Stomach smooth muscle (tissue), 2 donors: ENCODE data around the gene ZC3H12C.
"Not testable (repeated sequence)": the region's sequence is repeated elsewhere in the genome, so short reads cannot be mapped to it uniquely, and the experiment has no call there.

Experiments used
- H3K27ac ChIP-seq: one replicate; pipeline ENCODE4 v1.7.0; 2013; ENCODE audit warnings: mild to moderate bottlenecking, low read length, inconsistent platforms
- H3K27me3 ChIP-seq, 2 donors: one replicate each; pipeline ENCODE4 v1.7.0; 2013; ENCODE audit warnings: low read length in 2 of 2; ENCODE audit not compliant: insufficient read depth in 2 of 2, control insufficient read depth in 1 of 2
- H3K36me3 ChIP-seq, 2 donors: one replicate each; pipeline ENCODE4 v1.7.0; 2013; ENCODE audit warnings: low read length in 2 of 2; ENCODE audit not compliant: control insufficient read depth in 2 of 2, insufficient read depth in 2 of 2
- H3K4me1 ChIP-seq: one replicate; pipeline ENCODE4 v1.7.0; 2013; ENCODE audit warnings: low read length; ENCODE audit not compliant: control insufficient read depth, insufficient read depth
- H3K4me3 ChIP-seq, 2 donors: one replicate each; pipeline ENCODE4 v1.7.0; 2013; ENCODE audit warnings: low read length in 2 of 2
- H3K9ac ChIP-seq, 2 donors: one replicate each; pipeline ENCODE4 v1.7.0; 2013; ENCODE audit warnings: low read length in 2 of 2, mild to moderate bottlenecking in 1 of 2
- H3K9me3 ChIP-seq, 2 donors: one replicate each; pipeline ENCODE4 v1.7.0; 2013; ENCODE audit warnings: low read length in 2 of 2; ENCODE audit not compliant: control insufficient read depth in 2 of 2
- donor health status: healthy.
- donor health status: Pancreatic carcinoma.

The ZC3H12C gene

GRCh38 chr11:110185599-110185998, 92.4 kb downstream of the ZC3H12C start:
- Histone ChIP-seq H3K4me1 (no peaks in the 10 kb centered on the region), H3K36me3 (no peaks in the 10 kb centered on the region), H3K27ac (no peak overlapping the region), H3K9me3 (no peaks in the 10 kb centered on the region), H3K9ac (no peak overlapping the region), H3K27me3 (no peaks in the 10 kb centered on the region), H3K4me3 (no peak overlapping the region)

DNA sequence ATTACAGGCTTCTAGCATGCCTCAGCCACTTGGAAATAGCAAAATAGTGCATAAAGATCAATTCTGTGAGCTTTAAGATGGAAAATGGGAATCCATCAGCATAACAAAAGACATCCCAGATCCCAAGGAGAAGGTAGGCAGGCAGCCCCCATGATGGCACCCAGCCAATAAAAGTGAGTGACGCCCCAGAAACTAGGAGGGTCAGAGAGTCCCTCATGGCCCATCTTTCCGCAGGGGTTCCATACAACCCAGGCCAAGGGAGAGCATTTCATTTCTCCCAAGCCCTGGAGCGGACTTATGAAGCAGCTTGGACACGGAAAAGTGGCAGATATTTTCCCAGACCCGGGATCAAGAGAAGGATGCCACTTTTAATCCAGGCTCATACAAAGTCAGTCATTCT, 93.3 kb downstream of the ZC3H12C start:
- Histone ChIP-seq H3K27ac (no peak overlapping the region), H3K36me3 (no peaks in the 10 kb centered on the region), H3K9ac (no peak overlapping the region), H3K4me3 (no peak overlapping the region), H3K9me3 (no peaks in the 10 kb centered on the region), H3K4me1 (no peaks in the 10 kb centered on the region), H3K27me3 (no peaks in the 10 kb centered on the region)

- H3K4me1 ChIP-seq, result no peaks in the 10 kb centered on the region
- H3K27me3 ChIP-seq, result no peaks in the 10 kb centered on the region
- no peak overlapping the region for H3K4me3 ChIP-seq
- no peaks in the 10 kb centered on the region for H3K36me3 ChIP-seq
- no peak overlapping the region for H3K27ac ChIP-seq
- H3K9ac ChIP-seq, result no peak overlapping the region
- no peaks in the 10 kb centered on the region for H3K9me3 ChIP-seq
Observed at GRCh38 chr11:110186867-110187266, 93.7 kb downstream of the ZC3H12C start.

GRCh38 chr11:110187731-110188130, 94.5 kb downstream of the ZC3H12C start:
- Histone ChIP-seq H3K27ac (no peak overlapping the region), H3K9ac (no peak overlapping the region), H3K36me3 (no peaks in the 10 kb centered on the region), H3K4me3 (no peak overlapping the region), H3K9me3 (no peaks in the 10 kb centered on the region), H3K27me3 (no peaks in the 10 kb centered on the region), H3K4me1 (no peaks in the 10 kb centered on the region)

- H3K9ac ChIP-seq, result no peak overlapping the region
Observed at GRCh38 chr11:110190885-110191284, 97.7 kb downstream of the ZC3H12C start.

GRCh38 chr11:110192604-110193282, 99.6 kb downstream of the ZC3H12C start:
- H3K27me3 ChIP-seq, H3K4me3 ChIP-seq, H3K27ac ChIP-seq, H3K36me3 ChIP-seq, H3K9ac ChIP-seq, H3K9me3 ChIP-seq, H3K4me1 ChIP-seq: not testable (repeated sequence)

More at GRCh38 chr11:110190885-110191284, 97.7 kb downstream of the ZC3H12C start:
- Histone ChIP-seq H3K36me3 (no peaks in the 10 kb centered on the region), H3K9me3 (no peaks in the 10 kb centered on the region), H3K4me1 (no peaks in the 10 kb centered on the region), H3K27me3 (no peaks in the 10 kb centered on the region), H3K27ac (no peak overlapping the region), H3K4me3 (no peak overlapping the region)

DNA sequence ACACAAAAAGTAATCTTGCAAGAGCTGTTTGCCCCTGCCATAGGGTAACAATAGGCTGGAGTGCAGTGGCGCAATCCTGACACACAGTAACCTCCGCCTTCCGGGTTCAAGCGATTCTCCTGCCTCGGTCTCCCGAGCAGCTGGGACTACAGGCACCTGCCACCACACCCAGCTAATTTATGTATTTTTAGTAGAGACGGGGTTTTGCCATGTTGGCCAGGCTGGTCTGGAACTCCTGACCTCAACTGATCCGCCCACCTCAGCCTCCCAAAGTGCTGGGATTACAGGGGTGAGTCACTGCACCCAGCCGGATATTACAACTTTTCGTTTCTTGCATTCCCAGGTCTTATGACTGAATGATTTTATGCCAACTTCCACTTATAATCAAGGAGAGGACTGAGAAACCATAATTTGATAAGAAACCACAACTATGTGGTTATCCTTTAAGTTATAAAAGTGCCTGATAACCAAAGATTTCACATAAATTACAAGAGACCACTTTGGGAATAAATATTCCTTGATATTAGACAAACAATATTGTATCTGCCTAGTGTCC, 101.1 kb downstream of the ZC3H12C start:
- not testable (repeated sequence) for H3K9ac ChIP-seq, H3K36me3 ChIP-seq, H3K27me3 ChIP-seq, H3K4me1 ChIP-seq, H3K4me3 ChIP-seq, H3K9me3 ChIP-seq, H3K27ac ChIP-seq

GRCh38 chr11:110196241-110196754, 103.1 kb downstream of the ZC3H12C start:
- Histone ChIP-seq H3K27me3 (no peaks in the 10 kb centered on the region), H3K4me1 (no peaks in the 10 kb centered on the region), H3K36me3 (no peaks in the 10 kb centered on the region), H3K9ac (no peak overlapping the region), H3K4me3 (no peak overlapping the region), H3K27ac (no peak overlapping the region), H3K9me3 (no peaks in the 10 kb centered on the region)

DNA sequence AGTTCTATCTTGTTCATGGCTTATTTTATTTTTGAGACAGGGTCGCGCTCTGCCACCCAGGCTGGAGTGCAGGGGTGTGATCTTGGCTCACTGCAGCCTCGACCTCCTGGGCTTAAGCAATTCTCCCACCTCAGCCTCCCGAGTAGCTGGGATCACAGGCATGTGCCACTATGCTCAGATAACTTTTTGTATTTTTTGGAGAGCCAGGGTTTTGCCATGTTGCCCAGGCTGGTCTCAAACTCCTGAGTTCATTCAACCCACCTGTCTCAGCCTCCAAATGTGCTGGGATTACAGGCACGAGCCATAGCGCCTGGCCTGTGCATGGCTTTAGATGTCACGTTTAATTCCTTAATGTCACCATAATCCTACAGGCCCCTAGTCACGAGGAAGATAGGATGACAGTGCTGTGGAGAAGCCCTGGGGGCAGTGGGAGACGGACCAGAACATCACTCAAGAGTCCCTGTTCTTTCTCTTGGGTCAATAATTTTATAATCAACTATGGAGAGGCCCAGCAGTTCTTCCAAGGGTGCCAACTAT, 103.8 kb downstream of the ZC3H12C start:
- Histone ChIP-seq H3K27me3 (no peaks in the 10 kb centered on the region), H3K9me3 (no peaks in the 10 kb centered on the region), H3K4me3 (no peak overlapping the region), H3K27ac (no peak overlapping the region), H3K9ac (no peak overlapping the region), H3K4me1 (no peaks in the 10 kb centered on the region), H3K36me3 (no peaks in the 10 kb centered on the region)

GRCh38 chr11:110198031-110198729, 105.0 kb downstream of the ZC3H12C start:
- Histone ChIP-seq H3K4me3 (no peak overlapping the region), H3K27ac (no peak overlapping the region), H3K36me3 (no peaks in the 10 kb centered on the region), H3K9ac (no peak overlapping the region), H3K9me3 (no peaks in the 10 kb centered on the region), H3K4me1 (no peaks in the 10 kb centered on the region), H3K27me3 (no peaks in the 10 kb centered on the region)
